B cell (primary cell): ENCODE results near the gene NDUFV2. TPM values are rescaled to one million over a fixed set of nuclear protein-coding genes. Genes with fewer than 3 reads are reported as not detected.

Source experiments
- ATAC-seq: fragments of 200-7000 bp; cut with Tn5 transposase; one replicate; pipeline ENCODE4 v1.10.0; 2021; ENCODE audit warnings: low read depth, mild to moderate bottlenecking, moderate number of reproducible peaks, moderate library complexity
- CTCF ChIA-PET: fragments of 350-600 bp; sonication (Branson Sonifier 250); formaldehyde crosslinking; loops from one replicate; lab custom pipeline; 2021; ENCODE audit warnings: antibody characterized with exemption, inconsistent platforms; lab: Charles Lee
- POLR2A ChIA-PET: fragments of 350-600 bp; sonication (Branson Sonifier 250); formaldehyde crosslinking; loops from one replicate; lab custom pipeline; 2021; ENCODE audit warnings: antibody characterized with exemption; lab: Charles Lee
- DNase-seq: peaks from one replicate; pipeline ENCODE4 v3.0.0; 2013
- H2AFZ ChIP-seq: 2 replicates; pipeline ENCODE4 v1.6.1; 2012; ENCODE audit warnings: mild to moderate bottlenecking, low read depth, low read length; ENCODE audit not compliant: insufficient read depth, poor library complexity, severe bottlenecking
- H3K27ac ChIP-seq, 2 donors: 1 replicate in 1 of 2; 2 replicates in 1 of 2; pipeline ENCODE4 v1.5.1; 2012 to 2013; ENCODE audit warnings: low read length in 2 of 2, mild to moderate bottlenecking in 2 of 2, moderate library complexity in 1 of 2
- H3K27me3 ChIP-seq, 4 experiments: fragments of 200-600 bp in 1 of 4; sonication (generic) in 1 of 4; replicated peaks in 1 of 4; 1 replicate in 2 of 4; 2 replicates in 2 of 4; pipeline versions ENCODE4 v1.6.1 to v1.7.0; 2013 to 2016; ENCODE audit warnings: low read length in 3 of 4, mild to moderate bottlenecking in 2 of 4, mixed read lengths in 1 of 4, moderate library complexity in 1 of 4; ENCODE audit not compliant: insufficient read depth in 4 of 4, control insufficient read depth in 3 of 4; ENCODE audit errors: control extremely low read depth in 1 of 4
- H3K36me3 ChIP-seq, 2 experiments: replicated peaks in 1 of 2; 1 replicate in 1 of 2; 2 replicates in 1 of 2; pipeline versions ENCODE4 v1.6.1 to v1.7.1; 2013; ENCODE audit warnings: low read length in 1 of 2; ENCODE audit not compliant: insufficient read depth in 2 of 2, control insufficient read depth in 1 of 2; ENCODE audit errors: control extremely low read depth in 1 of 2, extremely low read depth in 1 of 2
- H3K4me1 ChIP-seq, 2 donors: fragments of 200-600 bp in 1 of 2; sonication (generic) in 1 of 2; 1 replicate in 1 of 2; 2 replicates in 1 of 2; pipeline versions ENCODE4 v1.5.1 to v1.6.1; 2013 to 2017; ENCODE audit warnings: low read length in 2 of 2; ENCODE audit not compliant: control insufficient read depth in 2 of 2, insufficient read depth in 2 of 2
- H3K4me2 ChIP-seq: replicated peaks from 2 replicates; pipeline ENCODE3; 2012; ENCODE audit warnings: mild to moderate bottlenecking, low read depth, low read length; ENCODE audit not compliant: poor library complexity, severe bottlenecking
- H3K4me3 ChIP-seq, 5 experiments: fragments of 200-600 bp in 1 of 5; sonication (generic) in 1 of 5; 1 replicate in 3 of 5; 2 replicates in 2 of 5; pipeline versions ENCODE4 v1.5.1 to v1.7.0; 2011 to 2016; ENCODE audit warnings: low read length in 4 of 5, mild to moderate bottlenecking in 4 of 5, low read depth in 2 of 5, control low read depth in 1 of 5, moderate library complexity in 1 of 5; ENCODE audit not compliant: insufficient read depth in 1 of 5; ENCODE audit errors: control extremely low read depth in 1 of 5, extremely low read depth in 1 of 5
- H3K79me2 ChIP-seq: fragments of 200-600 bp; sonication (generic); one replicate; pipeline ENCODE4 v1.6.0; 2016; ENCODE audit warnings: low read length; ENCODE audit not compliant: control insufficient read depth, insufficient read depth
- H3K9ac ChIP-seq: fragments of 200-600 bp; sonication (generic); 2 replicates; pipeline ENCODE4 v1.6.1; 2017; ENCODE audit warnings: mild to moderate bottlenecking, low read length, moderate library complexity
- H3K9me3 ChIP-seq, 3 donors: one replicate each; pipeline versions ENCODE4 v1.6.1 to v1.7.1; 2013; ENCODE audit warnings: low read length in 2 of 3; ENCODE audit not compliant: control insufficient read depth in 2 of 3, insufficient read depth in 1 of 3; ENCODE audit errors: control extremely low read depth in 1 of 3
- H4K20me1 ChIP-seq: 2 replicates; pipeline ENCODE4 v1.6.0; 2012; ENCODE audit warnings: mild to moderate bottlenecking, low read length; ENCODE audit not compliant: insufficient read depth, control insufficient read depth, poor library complexity, severe bottlenecking
- H3K27ac Mint-ChIP-seq: one replicate; pipeline ENCODE4 v1.8.0; 2021; ENCODE audit warnings: mixed read lengths
- H3K27me3 Mint-ChIP-seq: one replicate; pipeline ENCODE4 v1.8.0; 2021; ENCODE audit warnings: mixed read lengths
- H3K4me1 Mint-ChIP-seq: one replicate; pipeline ENCODE4 v1.8.0; 2021; ENCODE audit warnings: mixed read lengths
- H3K4me3 Mint-ChIP-seq: one replicate; pipeline ENCODE4 v1.8.0; 2021; ENCODE audit warnings: mixed read lengths
- H3K9me3 Mint-ChIP-seq: one replicate; pipeline ENCODE4 v1.8.0; 2022; ENCODE audit warnings: mixed read lengths; ENCODE audit not compliant: insufficient read depth
- CTCF ChIP-seq: fragments of 200-600 bp; IDR thresholded peaks from one replicate; pipeline ENCODE4 v1.8.0; 2022; ENCODE audit warnings: antibody characterized with exemption, mild to moderate bottlenecking
- EZH2 ChIP-seq: IDR thresholded peaks from 2 replicates; pipeline ENCODE4 v1.6.1; 2012; ENCODE audit warnings: borderline replicate concordance, low read depth, mild to moderate bottlenecking, moderate library complexity, low read length; ENCODE audit not compliant: insufficient read depth, poor library complexity, severe bottlenecking
- WGBS: methylation state at CpG from one replicate; pipeline ENCODE4 v1.1.5; 2013; ENCODE audit warnings: missing lambda C conversion rate; ENCODE audit not compliant: insufficient coverage; 5-methylcytosine and 5-hydroxymethylcytosine counted together
- intact Hi-C: fragments of 100-400 bp; cut with micrococcal nuclease; formaldehyde crosslinking; loops from one replicate; pipeline ENCODE4 v1.10.0; 2022
- polyA plus RNA-seq: library from polyadenylated mRNA; depleted of rRNA; stranded (reverse); fragments of >200 nt; gene quantifications from 2 replicates; pipeline ENCODE4 v1.2.3, GENCODE V29; 2012
- total RNA-seq, 2 donors: library from RNA; stranded (reverse); fragments of 120-200 nt in 1 of 2; gene quantifications; 1 replicate in 1 of 2; 2 replicates in 1 of 2; pipeline versions ENCODE4 v1.2.3 to v1.2.4, GENCODE V29; 2013 to 2022

Gene NDUFV2
- total and polyA plus RNA-seq, 2 donors (not counting 1 experiment from before 2014, with no cell fraction given), result 44.4 to 137 TPM

GRCh38 chr18:9106094-9106493 is 3.6 kb downstream of the NDUFV2 start:
- Histone ChIP-seq H3K36me3 (peaks cover 5 to 10% of the 10 kb centered on the region in 2 experiments), H3K9me3 (peaks cover 0 to 2% (median 0%) of the 10 kb centered on the region in 3 donors), H3K27ac (peak overlapping the region in 1 of 2 donors; percentile 68), H3K79me2 (peaks cover 85% of the 10 kb centered on the region), H4K20me1 (no peaks in the 10 kb centered on the region), H3K9ac (no peak overlapping the region), H2AFZ (no peak overlapping the region), H3K4me3 (no peak overlapping the region), H3K4me1 (peaks cover 68 to 79% of the 10 kb centered on the region in 2 donors), H3K4me2 (peak overlapping the region; percentile 81), H3K27me3 (no peaks in the 10 kb centered on the region)
- ChIA-PET CTCF (interaction anchor here (1.2 to 1.8 kb wide), 3 partner anchors 12 to 33 kb away, joined by 3 to 6 read pairs (median 4); no protein-coding TSS in a partner anchor), POLR2A (interaction anchor here (0.8 kb wide), 1 partner anchor 30 kb away, joined by 5 read pairs; the partner anchor contains the start of gene ANKRD12)
- DNase-seq (no peak), ATAC-seq (no peak)
- Mint-ChIP-seq H3K4me3 (peak overlapping the region; percentile 95), H3K27ac (peak overlapping the region; percentile 1), H3K4me1 (peaks cover 78% of the 10 kb centered on the region), H3K9me3 (no peaks in the 10 kb centered on the region), H3K27me3 (no peaks in the 10 kb centered on the region)
- intact Hi-C loops, result no loop called here
- WGBS, result 100% methylated on average over 1 of the region's 1 CpG
- no peak for TF ChIP-seq CTCF
- no peak for TF ChIP-seq EZH2

- intact Hi-C loops, result no loop called here
Observed at GRCh38 chr18:9106800-9107584, 4.5 kb downstream of the NDUFV2 start.

More at GRCh38 chr18:9106800-9107584, 4.5 kb downstream of the NDUFV2 start:
- Histone ChIP-seq H3K4me2 (peak overlapping the region; percentile 81), H3K4me1 (peaks cover 68 to 82% of the 10 kb centered on the region in 2 donors), H4K20me1 (no peaks in the 10 kb centered on the region), H3K4me3 (no peak overlapping the region), H3K27ac (peak overlapping the region in 1 of 2 donors; percentile 68), H3K27me3 (no peaks in the 10 kb centered on the region), H3K79me2 (peaks cover 94% of the 10 kb centered on the region), H2AFZ (no peak overlapping the region), H3K9ac (peak overlapping the region; percentile 12), H3K36me3 (peaks cover 5 to 10% of the 10 kb centered on the region in 2 experiments), H3K9me3 (peaks cover 0 to 2% (median 0%) of the 10 kb centered on the region in 3 donors)
- Mint-ChIP-seq H3K4me3 (peak overlapping the region; percentile 70), H3K4me1 (peaks cover 77% of the 10 kb centered on the region), H3K27ac (peak overlapping the region; percentile 72), H3K27me3 (no peaks in the 10 kb centered on the region), H3K9me3 (no peaks in the 10 kb centered on the region)
- DNase-seq (no peak), ATAC-seq (no peak)
- POLR2A ChIA-PET, result interaction anchor here (0.8 kb wide), 1 partner anchor 29 kb away, joined by 5 read pairs; the partner anchor contains the start of gene ANKRD12
- CTCF ChIA-PET, result interaction anchor here (1.2 kb wide), 1 partner anchor 16 kb away, joined by 3 read pairs; no protein-coding TSS in a partner anchor
- TF ChIP-seq EZH2 (no peak), CTCF (no peak)
- WGBS, result 0% methylated on average over 1 of the region's 4 CpGs
